ENCODE measurements around the gene IL24. TPM values are rescaled to one million over a fixed set of nuclear protein-coding genes. Genes with fewer than 3 reads are reported as not detected.

Gene IL24
- total RNA-seq, 2 donors from 2014 or later: not detected

DNA sequence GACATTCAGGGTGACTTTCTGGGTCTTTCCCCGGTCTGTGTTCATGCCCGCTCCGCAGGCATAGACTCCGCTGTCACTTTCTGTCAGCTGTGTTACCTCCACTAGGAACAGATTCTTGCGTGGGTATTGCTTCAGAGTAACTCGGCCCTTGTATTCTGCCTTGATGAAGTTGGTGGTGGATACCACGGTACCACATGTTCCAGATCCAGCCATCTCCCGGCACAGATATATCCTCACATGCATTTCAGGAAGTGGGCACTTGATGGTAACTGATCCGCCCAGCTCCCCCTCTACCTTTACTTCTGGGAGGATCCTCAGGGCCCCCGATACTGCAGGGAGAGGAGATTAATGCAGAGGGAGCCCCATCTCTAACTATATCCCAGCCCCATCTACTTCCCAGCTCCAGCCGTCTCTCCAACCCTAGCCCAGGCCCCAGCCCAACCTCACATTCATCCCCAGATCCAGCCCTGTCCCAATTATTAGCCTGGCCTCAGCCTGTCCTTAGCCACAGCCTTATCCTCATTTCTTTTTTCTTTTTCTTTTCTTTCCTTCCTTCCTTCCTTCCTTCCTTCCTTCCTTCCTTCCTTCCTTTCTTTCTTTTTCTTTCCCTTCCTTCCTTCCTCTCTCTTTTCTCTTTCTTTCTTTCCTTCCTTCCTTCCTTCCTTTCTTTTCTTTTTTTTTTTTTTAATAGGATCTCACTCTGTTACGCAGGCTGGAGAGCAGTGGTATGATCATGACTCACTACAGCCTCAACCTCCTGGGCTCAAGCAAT, 16.7 kb downstream of the IL24 start:
- Histone ChIP-seq H3K4me1 (ENCODE audit: control insufficient read depth in 1 of 2, low read depth in 2 of 2) (peaks cover 9 to 12% of the 10 kb centered on the region in 2 donors), H3K4me3 (no peak overlapping the region), H3K36me3 (no peaks in the 10 kb centered on the region), H3K9me3 (no peaks in the 10 kb centered on the region), H3K27me3 (replicated peaks; ENCODE audit: insufficient read depth) (peaks cover 13% of the 10 kb centered on the region), H3K27ac (no peak overlapping the region)
- DNase-seq (ENCODE audit: low spot score) (no peak), ATAC-seq (ENCODE audit: insufficient number of reproducible peaks, low FRiP score, low read depth) (no peak)
- TF ChIP-seq, protein P1, sequence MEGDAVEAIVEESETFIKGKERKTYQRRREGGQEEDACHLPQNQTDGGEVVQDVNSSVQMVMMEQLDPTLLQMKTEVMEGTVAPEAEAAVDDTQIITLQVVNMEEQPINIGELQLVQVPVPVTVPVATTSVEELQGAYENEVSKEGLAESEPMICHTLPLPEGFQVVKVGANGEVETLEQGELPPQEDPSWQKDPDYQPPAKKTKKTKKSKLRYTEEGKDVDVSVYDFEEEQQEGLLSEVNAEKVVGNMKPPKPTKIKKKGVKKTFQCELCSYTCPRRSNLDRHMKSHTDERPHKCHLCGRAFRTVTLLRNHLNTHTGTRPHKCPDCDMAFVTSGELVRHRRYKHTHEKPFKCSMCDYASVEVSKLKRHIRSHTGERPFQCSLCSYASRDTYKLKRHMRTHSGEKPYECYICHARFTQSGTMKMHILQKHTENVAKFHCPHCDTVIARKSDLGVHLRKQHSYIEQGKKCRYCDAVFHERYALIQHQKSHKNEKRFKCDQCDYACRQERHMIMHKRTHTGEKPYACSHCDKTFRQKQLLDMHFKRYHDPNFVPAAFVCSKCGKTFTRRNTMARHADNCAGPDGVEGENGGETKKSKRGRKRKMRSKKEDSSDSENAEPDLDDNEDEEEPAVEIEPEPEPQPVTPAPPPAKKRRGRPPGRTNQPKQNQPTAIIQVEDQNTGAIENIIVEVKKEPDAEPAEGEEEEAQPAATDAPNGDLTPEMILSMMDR (IDR thresholded peaks at IDR 0.05): no peak

DNA sequence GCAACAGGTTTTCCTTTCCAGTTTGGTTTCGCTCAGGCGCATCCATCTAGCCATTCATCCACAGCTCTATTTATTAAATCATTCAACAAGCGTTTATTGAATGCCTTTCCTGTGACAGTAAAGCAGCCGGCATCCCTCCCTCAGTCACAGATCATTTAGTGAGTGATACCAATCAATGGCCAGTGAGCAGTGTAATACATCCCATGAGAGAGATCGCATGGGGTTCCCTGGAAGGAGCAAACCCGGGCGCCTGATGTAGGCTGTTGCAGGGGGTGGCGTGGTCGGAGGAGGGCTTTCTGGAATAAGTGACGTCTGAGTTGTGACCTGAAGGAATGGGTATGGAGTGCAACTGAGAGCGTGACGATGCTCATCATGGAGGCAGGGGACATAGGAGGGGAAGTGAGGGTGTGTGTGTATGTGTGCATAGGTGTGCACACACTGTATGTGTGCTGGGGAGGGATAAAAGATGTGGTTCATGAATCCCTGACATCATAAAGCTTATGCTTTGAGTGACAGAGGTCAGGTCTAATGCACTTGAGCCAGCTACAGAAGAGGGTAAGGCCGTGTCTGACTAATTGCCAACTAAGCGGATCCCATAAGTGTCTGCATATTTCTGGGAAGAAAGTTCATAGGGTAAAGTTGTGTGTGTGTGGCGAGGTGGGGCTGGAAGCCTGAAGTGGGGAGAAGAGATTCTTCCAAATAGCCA, 17.9 kb downstream of the IL24 start:
- H3K27ac ChIP-seq: no peak overlapping the region
- ATAC-seq (ENCODE audit: insufficient number of reproducible peaks, low FRiP score, low read depth) (no peak), DNase-seq (ENCODE audit: low spot score) (no peak)
- H3K27me3 ChIP-seq (replicated peaks; ENCODE audit: insufficient read depth): peaks cover 6% of the 10 kb centered on the region
- peaks cover 0 to under 1% of the 10 kb centered on the region in 2 donors for H3K4me1 ChIP-seq (ENCODE audit: control insufficient read depth in 1 of 2, low read depth in 2 of 2)
- H3K4me3 ChIP-seq: no peak overlapping the region
- no peaks in the 10 kb centered on the region for H3K36me3 ChIP-seq
- TF ChIP-seq, protein P1 (IDR thresholded peaks at IDR 0.05): no peak
- no peaks in the 10 kb centered on the region for H3K9me3 ChIP-seq

DNA sequence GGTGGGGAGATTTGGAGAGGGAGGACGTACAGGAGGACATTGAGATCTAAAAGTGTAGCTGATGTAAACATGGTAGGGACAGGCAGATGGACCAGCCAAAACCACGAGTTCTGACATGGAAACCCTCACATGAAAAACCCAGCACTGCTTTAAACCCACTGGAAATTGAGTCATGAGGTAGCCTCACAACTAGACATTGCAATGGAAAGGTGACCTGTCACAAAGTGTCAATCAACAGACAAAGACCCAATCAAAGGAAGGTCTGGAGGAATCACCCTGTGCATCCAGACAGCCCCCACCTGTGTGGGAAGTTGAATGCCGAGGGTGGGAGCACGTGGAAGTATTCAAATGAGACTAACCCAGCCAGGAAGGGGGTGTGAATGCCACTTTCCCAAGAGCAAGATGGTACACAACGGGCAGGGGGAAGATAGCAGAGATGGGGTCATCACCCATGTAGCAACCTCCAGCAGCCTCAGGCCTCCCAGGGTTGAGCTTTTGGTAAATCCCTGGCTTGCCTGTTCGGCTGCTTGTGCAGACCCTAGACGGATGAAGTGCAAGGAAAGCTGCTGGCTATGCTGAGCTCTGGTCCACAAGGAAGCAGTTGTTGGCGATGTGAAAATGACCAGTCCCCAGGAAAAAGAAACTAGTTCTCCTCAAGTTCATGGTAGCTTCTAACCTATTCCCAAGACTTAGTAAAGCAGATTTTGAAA, 18.9 kb downstream of the IL24 start:
- H3K27ac ChIP-seq: no peak overlapping the region
- TF ChIP-seq, protein P1 (IDR thresholded peaks at IDR 0.05): no peak
- no peak overlapping the region for H3K4me3 ChIP-seq
- H3K4me1 ChIP-seq (ENCODE audit: control insufficient read depth in 1 of 2, low read depth in 2 of 2): no peaks in the 10 kb centered on the region
- H3K9me3 ChIP-seq: no peaks in the 10 kb centered on the region
- DNase-seq (ENCODE audit: low spot score): no peak
- H3K27me3 ChIP-seq (replicated peaks; ENCODE audit: insufficient read depth): peaks cover 6% of the 10 kb centered on the region
- no peak for ATAC-seq (ENCODE audit: insufficient number of reproducible peaks, low FRiP score, low read depth)
- H3K36me3 ChIP-seq: no peaks in the 10 kb centered on the region

DNA sequence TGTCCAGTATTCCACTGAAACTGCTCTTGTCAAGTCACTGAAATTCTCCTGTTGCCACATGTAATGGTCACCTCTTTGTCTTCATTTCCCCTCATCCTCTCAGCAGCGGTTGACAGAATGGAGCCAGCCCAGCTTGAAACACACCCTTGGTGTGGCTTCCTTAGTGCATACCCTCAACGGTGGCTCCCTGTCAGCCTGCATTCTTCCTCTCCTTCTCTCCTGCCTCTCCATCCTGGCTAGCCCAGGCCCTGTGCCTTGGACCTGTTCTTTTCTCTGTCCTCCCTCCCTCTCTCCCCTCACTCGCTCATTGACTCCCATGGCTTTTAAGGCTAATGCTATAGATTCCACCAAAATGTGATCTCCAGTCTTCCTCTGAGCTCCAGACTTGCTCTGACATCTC, 20.8 kb downstream of the IL24 start:
- DNase-seq (ENCODE audit: low spot score): no peak
- Histone ChIP-seq H3K27ac (no peak overlapping the region), H3K4me1 (ENCODE audit: control insufficient read depth in 1 of 2, low read depth in 2 of 2) (no peaks in the 10 kb centered on the region), H3K36me3 (no peaks in the 10 kb centered on the region), H3K9me3 (no peaks in the 10 kb centered on the region), H3K27me3 (replicated peaks; ENCODE audit: insufficient read depth) (peaks cover under 1% of the 10 kb centered on the region), H3K4me3 (no peak overlapping the region)
- TF ChIP-seq, protein P1 (IDR thresholded peaks at IDR 0.05): no peak
- no peak for ATAC-seq (ENCODE audit: insufficient number of reproducible peaks, low FRiP score, low read depth)

DNA sequence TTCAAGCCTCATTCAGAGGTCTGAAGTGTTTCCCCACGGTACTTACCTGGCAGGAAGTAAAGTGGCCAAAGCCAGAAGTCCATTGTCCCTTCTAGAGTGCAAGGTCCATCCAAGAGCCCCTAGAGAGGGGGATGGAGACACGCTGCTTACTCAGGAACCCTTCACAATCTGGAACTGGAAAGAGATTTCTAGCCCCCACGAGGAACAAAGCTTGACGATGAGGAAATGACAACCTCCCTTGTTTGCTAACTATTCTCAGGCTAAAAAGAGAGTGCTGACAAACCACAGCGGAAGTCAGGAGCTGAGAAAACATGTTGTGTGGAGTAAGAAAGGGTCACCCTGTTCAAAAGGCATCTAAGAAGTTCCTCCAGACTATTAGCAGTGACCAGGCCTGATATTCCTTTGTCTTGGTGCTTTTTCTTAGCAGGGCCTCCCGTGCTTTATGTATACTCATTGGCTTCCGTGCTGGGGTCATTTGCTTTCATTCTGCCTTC, 24.6 kb downstream of the IL24 start, which contains the start of gene FCMR:
Gene FCMR (minus strand): TSS at position 170 of the 494 bp plus-strand sequence. CDS start 87 bp downstream, at position 83.
- ATAC-seq (ENCODE audit: insufficient number of reproducible peaks, low FRiP score, low read depth): no peak
- H3K27ac ChIP-seq: no peak within 1 kb of the TSS

More for the DNA sequence above, 24.6 kb downstream of the IL24 start, which contains the start of gene FCMR:
- Histone ChIP-seq H3K36me3 (no peaks in the 10 kb centered on the region), H3K4me3 (peak within 1 kb of the TSS; percentile 37), H3K9me3 (no peaks in the 10 kb centered on the region), H3K4me1 (ENCODE audit: control insufficient read depth in 1 of 2, low read depth in 2 of 2) (no peaks in the 10 kb centered on the region), H3K27me3 (replicated peaks; ENCODE audit: insufficient read depth) (no peaks in the 10 kb centered on the region)
- TF ChIP-seq, protein P1 (IDR thresholded peaks at IDR 0.05): no peak
- DNase-seq (ENCODE audit: low spot score): no peak
